IMR-90 (cell line): ENCODE data around the gene DOCK9. TPM values are rescaled to one million over a fixed set of nuclear protein-coding genes. Genes with fewer than 3 reads are reported as not detected.

Source experiments
- ATAC-seq: fragments of 200-7000 bp; cut with Tn5 transposase; 2 replicates; pipeline ENCODE4 v1.9.1; 2020; ENCODE audit warnings: low read depth, mild to moderate bottlenecking, moderate library complexity
- BruUV-seq: library from RNA; stranded (reverse); fragments of 400-500 nt; replicated peaks from 2 replicates; lab custom pipeline; 2021; lab: Mats Ljungman, UMichigan
- CTCF ChIA-PET: fragments of 300-600 bp; formaldehyde crosslinking; extraction: SDS; loops from one replicate; lab custom pipeline; 2021; ENCODE audit warnings: antibody characterized with exemption; lab: Yijun Ruan, JAX
- POLR2A ChIA-PET: fragments of 300-600 bp; sonication (Branson Sonifier 250); formaldehyde crosslinking; loops from one replicate; lab custom pipeline; 2022; ENCODE audit warnings: antibody characterized with exemption; ENCODE audit not compliant: unreplicated experiment; lab: Charles Lee
- DNase-seq: peaks from one replicate; pipeline ENCODE4 v3.0.0; 2013
- H2AFZ ChIP-seq: replicated peaks from 2 replicates; pipeline ENCODE3; 2013; ENCODE audit warnings: low read length, mild to moderate bottlenecking; ENCODE audit not compliant: poor library complexity
- H2AK5ac ChIP-seq: 2 replicates; pipeline ENCODE4 v1.6.1; 2013; ENCODE audit warnings: low read depth, low read length, inconsistent platforms
- H2AK9ac ChIP-seq: replicated peaks from 2 replicates; pipeline ENCODE3; 2013; ENCODE audit warnings: mild to moderate bottlenecking, low read depth, low read length, moderate library complexity; ENCODE audit not compliant: poor library complexity
- H2BK120ac ChIP-seq: 2 replicates; pipeline ENCODE4 v1.6.1; 2013; ENCODE audit warnings: low read depth, low read length, inconsistent platforms
- H2BK15ac ChIP-seq: 3 replicates; pipeline ENCODE4 v1.6.1; 2013; ENCODE audit warnings: low read depth, low read length, inconsistent platforms
- H2BK20ac ChIP-seq: 2 replicates; pipeline ENCODE4 v1.6.1; 2013; ENCODE audit warnings: low read depth, mild to moderate bottlenecking, inconsistent platforms, low read length, moderate library complexity
- H2BK5ac ChIP-seq: 2 replicates; pipeline ENCODE4 v1.6.1; 2013; ENCODE audit warnings: mild to moderate bottlenecking, low read depth, low read length, inconsistent platforms; ENCODE audit not compliant: poor library complexity, severe bottlenecking
- H3K14ac ChIP-seq: replicated peaks from 2 replicates; pipeline ENCODE4 v1.6.1; 2013; ENCODE audit warnings: low read depth, low read length, inconsistent platforms
- H3K18ac ChIP-seq: 2 replicates; pipeline ENCODE4 v1.6.1; 2013; ENCODE audit warnings: low read depth, low read length, control low read depth
- H3K23ac ChIP-seq: 2 replicates; pipeline ENCODE4 v1.6.1; 2013; ENCODE audit warnings: low read depth, low read length, inconsistent platforms
- H3K27ac ChIP-seq: 2 replicates; pipeline ENCODE4 v1.5.1; 2013; ENCODE audit warnings: mild to moderate bottlenecking, control low read depth, low read length; ENCODE audit not compliant: insufficient read depth
- H3K27me3 ChIP-seq: 2 replicates; pipeline ENCODE4 v1.6.1; 2013; ENCODE audit warnings: low read length; ENCODE audit not compliant: control insufficient read depth, insufficient read depth
- H3K36me3 ChIP-seq: 2 replicates; pipeline ENCODE4 v1.6.1; 2013; ENCODE audit warnings: low read length, mixed read lengths; ENCODE audit not compliant: control insufficient read depth, insufficient read depth
- H3K4ac ChIP-seq: 2 replicates; pipeline ENCODE4 v1.6.1; 2013; ENCODE audit warnings: low read depth, low read length, inconsistent platforms
- H3K4me1 ChIP-seq: 2 replicates; pipeline ENCODE4 v1.6.1; 2013; ENCODE audit warnings: low read length, mixed read lengths; ENCODE audit not compliant: control insufficient read depth, insufficient read depth
- H3K4me2 ChIP-seq: 2 replicates; pipeline ENCODE4 v1.6.1; 2013; ENCODE audit warnings: low read depth, mild to moderate bottlenecking, control low read depth, low read length, moderate library complexity
- H3K4me3 ChIP-seq: 2 replicates; pipeline ENCODE4 v1.5.1; 2013; ENCODE audit warnings: low read depth, mild to moderate bottlenecking, control low read depth, low read length, moderate library complexity; ENCODE audit not compliant: insufficient read depth
- H3K56ac ChIP-seq: 2 replicates; pipeline ENCODE4 v1.6.1; 2013; ENCODE audit warnings: low read length, inconsistent platforms; ENCODE audit not compliant: insufficient read depth; ENCODE audit errors: extremely low read depth
- H3K79me1 ChIP-seq, 2 experiments: 2 replicates each; pipeline ENCODE4 v1.6.1; 2013; ENCODE audit warnings: low read length in 2 of 2, inconsistent platforms in 1 of 2, low read depth in 1 of 2
- H3K9ac ChIP-seq: 2 replicates; pipeline ENCODE4 v1.6.1; 2013; ENCODE audit warnings: low read depth, low read length, control low read depth
- H3K9me1 ChIP-seq: 2 replicates; pipeline ENCODE4 v1.6.1; 2013; ENCODE audit warnings: low read length, inconsistent platforms; ENCODE audit not compliant: insufficient read depth
- H3K9me3 ChIP-seq: 2 replicates; pipeline ENCODE4 v1.6.1; 2013; ENCODE audit warnings: low read length; ENCODE audit not compliant: control insufficient read depth, insufficient read depth
- H4K20me1 ChIP-seq: 2 replicates; pipeline ENCODE4 v1.6.1; 2013; ENCODE audit warnings: low read length, inconsistent platforms; ENCODE audit not compliant: insufficient read depth
- H4K5ac ChIP-seq: 2 replicates; pipeline ENCODE4 v1.6.1; 2013; ENCODE audit warnings: mild to moderate bottlenecking, low read depth, low read length, control low read depth
- H4K8ac ChIP-seq, 2 experiments: 2 replicates each; pipeline ENCODE4 v1.6.1; 2013; ENCODE audit warnings: low read depth in 2 of 2, low read length in 2 of 2, control low read depth in 1 of 2, inconsistent platforms in 1 of 2
- H4K91ac ChIP-seq: 2 replicates; pipeline ENCODE4 v1.6.1; 2013; ENCODE audit warnings: low read depth, low read length, inconsistent platforms; ENCODE audit not compliant: insufficient read depth
- POLR2A ChIP-seq: IDR thresholded peaks from 2 replicates; pipeline ENCODE4 v1.6.1; 2012; ENCODE audit warnings: mild to moderate bottlenecking, low read depth, low read length
- WGBS, 2 experiments: methylation state at CpG; one replicate each; pipeline versions ENCODE4 v1.1.5 to v1.1.7; 2013; ENCODE audit warnings: missing lambda C conversion rate in 2 of 2; ENCODE audit not compliant: insufficient read length in 1 of 2; ENCODE audit errors: extremely low coverage in 2 of 2; 5-methylcytosine and 5-hydroxymethylcytosine counted together
- dilution Hi-C: fragments of 300-500 bp; cut with HindIII; formaldehyde crosslinking; loops from one replicate; pipeline ENCODE4 v1.14.3; 2018; ENCODE audit warnings: low sequenced_read_pairs; ENCODE audit not compliant: unreplicated experiment
- in situ Hi-C: fragments of 300-500 bp; cut with MboI; formaldehyde crosslinking; loops from 3 replicates; pipeline ENCODE4 v1.14.3; 2019; ENCODE audit warnings: low sequenced_read_pairs, inconsistent platforms, mixed read lengths
- intact Hi-C: fragments of 100-400 bp; cut with micrococcal nuclease; formaldehyde crosslinking; loops from 2 replicates; pipeline ENCODE4 v1.10.0; 2022
- polyA plus RNA-seq, 3 experiments: library from polyadenylated mRNA; depleted of rRNA; stranded (reverse); fragments of >200 nt; gene quantifications; 2 replicates each; pipeline ENCODE4 v1.2.3, GENCODE V29; 2012; ENCODE audit warnings: low replicate concordance in 1 of 3
- total RNA-seq: library from RNA; depleted of rRNA; stranded (reverse); fragments of >200 nt; gene quantifications from 2 replicates; pipeline ENCODE4 v1.2.3, GENCODE V29; 2012

DOCK9 gene
- total and polyA plus RNA-seq, 2 of the 4 experiments (the other 2 are of a cell fraction), result 4.8 to 7.2 TPM

DNA sequence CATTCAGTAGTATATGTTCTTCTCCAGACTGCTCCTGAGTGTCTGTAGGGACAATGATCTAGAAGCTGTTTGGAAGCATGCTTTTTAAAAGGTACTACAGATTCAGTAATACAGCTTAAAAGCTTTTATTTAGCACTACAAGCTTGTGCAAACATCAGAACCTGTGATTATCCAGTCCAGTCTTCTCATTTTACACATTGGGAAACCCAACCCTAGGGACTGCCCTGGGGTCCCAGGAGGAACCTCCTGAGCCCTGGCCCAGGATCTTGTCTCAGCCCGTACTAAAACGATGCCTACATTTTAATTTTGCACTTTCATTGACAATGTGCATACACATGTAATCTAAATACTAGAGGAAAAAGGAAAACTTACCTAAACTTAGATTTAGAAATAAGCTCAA, 12.5 kb downstream of the DOCK9 start:
- Histone ChIP-seq H2BK15ac (no peak overlapping the region), H3K56ac (no peak overlapping the region), H3K9me1 (peaks cover 6% of the 10 kb centered on the region), H2AK5ac (no peak overlapping the region), H3K79me1 (peaks cover 3 to 29% of the 10 kb centered on the region in 2 experiments; a peak in 2 of 4 replicates), H2BK5ac (no peak overlapping the region), H3K9ac (no peak overlapping the region), H2AFZ (no peak overlapping the region), H4K91ac (no peak overlapping the region), H4K5ac (no peak overlapping the region), H3K36me3 (no peaks in the 10 kb centered on the region), H3K27ac (no peak overlapping the region), H3K14ac (no peak overlapping the region), H3K4me3 (no peak overlapping the region), H3K18ac (no peak overlapping the region), H3K4me2 (no peak overlapping the region), H2BK20ac (no peak overlapping the region), H3K23ac (no peak overlapping the region), H3K4ac (no peak overlapping the region), H3K9me3 (no peaks in the 10 kb centered on the region), H2BK120ac (no peak overlapping the region), H4K20me1 (no peaks in the 10 kb centered on the region), H2AK9ac (no peak overlapping the region), H4K8ac (no peak overlapping the region), H3K27me3 (no peaks in the 10 kb centered on the region; the same call in 1 of the 2 replicates), H3K4me1 (no peaks in the 10 kb centered on the region)
- no CpG with 5 or more reads among the region's 2 CpGs for WGBS, 2 experiments
- DNase-seq (no peak), ATAC-seq (no peak)
- TF ChIP-seq POLR2A, result no peak
- no TSS peak for BruUV-seq
- in situ Hi-C loops (no loop called here), intact Hi-C loops (no loop called here), dilution Hi-C loops (no loop called here)
- CTCF ChIA-PET, result no interaction called here
- POLR2A ChIA-PET, result no interaction called here
